Measurements from ENCODE around the gene BCAS1.

- no peak for TF ChIP-seq CTCF (IDR thresholded peaks at IDR 0.05)
- TF ChIP-seq POLR2A (IDR thresholded peaks at IDR 0.05), result no peak
- TF ChIP-seq POLR2AphosphoS5 (IDR thresholded peaks at IDR 0.05), result no peak
These were observed 146.6 kb downstream of the BCAS1 start for GRCh38 chr20:53923566-53924369.

Data from prostate gland (tissue), 2 donors.